Choroid plexus epithelial cell (primary cell): ENCODE measurements around the gene HOXB1.

ENCODE experiments used
- DNase-seq: peaks from one replicate; pipeline ENCODE4 v3.0.0-alpha.2; 2010; ENCODE audit warnings: low read depth
- H3K4me3 ChIP-seq: 2 replicates; pipeline ENCODE4 v1.5.1; 2011; ENCODE audit warnings: low read depth, mild to moderate bottlenecking, control low read depth, low read length, moderate library complexity
- TF ChIP-seq, protein P1 (sequence below): conservative IDR thresholded peaks from 2 replicates; pipeline ENCODE4 v1.5.1; 2011; ENCODE audit warnings: low read depth, mild to moderate bottlenecking, control low read depth, inconsistent platforms, low read length, moderate library complexity

HOXB1 gene

DNA sequence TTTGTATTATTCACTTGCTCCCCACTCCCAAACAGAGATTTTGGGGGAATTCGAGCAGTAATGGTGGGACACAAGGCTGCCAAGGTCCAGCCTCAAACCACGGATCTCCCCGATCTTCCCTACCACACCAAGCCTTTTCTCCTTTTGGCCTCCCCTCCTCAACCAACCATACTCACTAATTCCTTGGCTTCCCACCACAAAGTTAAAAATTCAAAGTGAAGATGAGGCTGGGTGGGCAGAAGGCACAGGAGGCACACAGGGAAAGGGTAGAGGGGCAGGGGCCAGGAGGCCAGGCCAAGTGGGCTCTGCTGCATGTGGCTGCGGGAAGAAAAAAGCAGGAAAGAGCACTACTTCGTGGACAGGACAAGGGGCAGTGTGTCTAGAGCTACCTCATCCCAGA lies 32.1 kb upstream of the HOXB1 start:
- TF ChIP-seq, protein P1, sequence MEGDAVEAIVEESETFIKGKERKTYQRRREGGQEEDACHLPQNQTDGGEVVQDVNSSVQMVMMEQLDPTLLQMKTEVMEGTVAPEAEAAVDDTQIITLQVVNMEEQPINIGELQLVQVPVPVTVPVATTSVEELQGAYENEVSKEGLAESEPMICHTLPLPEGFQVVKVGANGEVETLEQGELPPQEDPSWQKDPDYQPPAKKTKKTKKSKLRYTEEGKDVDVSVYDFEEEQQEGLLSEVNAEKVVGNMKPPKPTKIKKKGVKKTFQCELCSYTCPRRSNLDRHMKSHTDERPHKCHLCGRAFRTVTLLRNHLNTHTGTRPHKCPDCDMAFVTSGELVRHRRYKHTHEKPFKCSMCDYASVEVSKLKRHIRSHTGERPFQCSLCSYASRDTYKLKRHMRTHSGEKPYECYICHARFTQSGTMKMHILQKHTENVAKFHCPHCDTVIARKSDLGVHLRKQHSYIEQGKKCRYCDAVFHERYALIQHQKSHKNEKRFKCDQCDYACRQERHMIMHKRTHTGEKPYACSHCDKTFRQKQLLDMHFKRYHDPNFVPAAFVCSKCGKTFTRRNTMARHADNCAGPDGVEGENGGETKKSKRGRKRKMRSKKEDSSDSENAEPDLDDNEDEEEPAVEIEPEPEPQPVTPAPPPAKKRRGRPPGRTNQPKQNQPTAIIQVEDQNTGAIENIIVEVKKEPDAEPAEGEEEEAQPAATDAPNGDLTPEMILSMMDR: no peak
- no peak overlapping the region for H3K4me3 ChIP-seq
- no peak for DNase-seq

DNA sequence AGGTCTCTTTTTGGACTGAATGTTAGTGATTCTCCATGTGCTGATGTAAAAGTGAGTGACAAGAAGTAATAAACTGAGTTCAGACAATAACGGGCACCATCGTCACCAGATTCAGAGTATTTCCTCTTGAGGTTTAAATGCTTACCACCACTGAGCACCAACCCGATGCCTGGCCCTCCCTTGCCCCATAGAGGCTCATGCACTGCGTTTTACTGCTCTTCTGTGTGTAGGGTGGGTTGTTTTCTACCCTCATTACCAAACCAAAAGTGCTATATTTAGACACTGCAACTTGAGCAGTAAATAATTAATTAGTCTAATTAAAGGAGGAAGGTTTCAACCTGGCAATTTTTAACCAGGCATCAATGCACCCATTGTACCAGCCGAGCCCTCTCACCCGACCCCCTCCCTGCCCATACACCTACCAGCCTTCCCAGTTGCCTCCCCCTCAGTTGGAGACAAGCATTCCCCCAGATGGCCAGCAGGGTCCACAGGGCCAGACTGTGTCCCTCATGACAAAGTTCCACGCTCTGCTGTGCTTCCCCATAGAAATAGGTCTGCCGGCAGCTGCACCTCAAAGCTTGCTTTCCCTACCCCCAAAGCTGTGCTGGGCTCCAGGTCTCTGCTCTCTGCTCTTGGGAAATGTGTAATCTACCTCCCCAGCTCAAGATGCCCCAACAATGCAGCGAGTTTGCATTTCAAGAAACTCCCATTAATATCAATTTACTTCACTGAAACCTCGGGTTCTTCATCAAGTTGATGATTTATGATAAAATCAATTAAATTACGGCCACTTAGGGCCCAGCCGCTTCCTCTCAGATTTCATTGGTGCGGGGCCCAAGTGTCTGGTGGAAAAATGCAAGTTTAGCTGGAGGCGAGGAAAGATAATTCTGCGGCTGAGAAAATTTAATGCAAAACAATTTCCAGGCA lies 31.3 kb upstream of the HOXB1 start:
- no peak overlapping the region for H3K4me3 ChIP-seq
- TF ChIP-seq, protein P1: no peak
- no peak for DNase-seq

DNA sequence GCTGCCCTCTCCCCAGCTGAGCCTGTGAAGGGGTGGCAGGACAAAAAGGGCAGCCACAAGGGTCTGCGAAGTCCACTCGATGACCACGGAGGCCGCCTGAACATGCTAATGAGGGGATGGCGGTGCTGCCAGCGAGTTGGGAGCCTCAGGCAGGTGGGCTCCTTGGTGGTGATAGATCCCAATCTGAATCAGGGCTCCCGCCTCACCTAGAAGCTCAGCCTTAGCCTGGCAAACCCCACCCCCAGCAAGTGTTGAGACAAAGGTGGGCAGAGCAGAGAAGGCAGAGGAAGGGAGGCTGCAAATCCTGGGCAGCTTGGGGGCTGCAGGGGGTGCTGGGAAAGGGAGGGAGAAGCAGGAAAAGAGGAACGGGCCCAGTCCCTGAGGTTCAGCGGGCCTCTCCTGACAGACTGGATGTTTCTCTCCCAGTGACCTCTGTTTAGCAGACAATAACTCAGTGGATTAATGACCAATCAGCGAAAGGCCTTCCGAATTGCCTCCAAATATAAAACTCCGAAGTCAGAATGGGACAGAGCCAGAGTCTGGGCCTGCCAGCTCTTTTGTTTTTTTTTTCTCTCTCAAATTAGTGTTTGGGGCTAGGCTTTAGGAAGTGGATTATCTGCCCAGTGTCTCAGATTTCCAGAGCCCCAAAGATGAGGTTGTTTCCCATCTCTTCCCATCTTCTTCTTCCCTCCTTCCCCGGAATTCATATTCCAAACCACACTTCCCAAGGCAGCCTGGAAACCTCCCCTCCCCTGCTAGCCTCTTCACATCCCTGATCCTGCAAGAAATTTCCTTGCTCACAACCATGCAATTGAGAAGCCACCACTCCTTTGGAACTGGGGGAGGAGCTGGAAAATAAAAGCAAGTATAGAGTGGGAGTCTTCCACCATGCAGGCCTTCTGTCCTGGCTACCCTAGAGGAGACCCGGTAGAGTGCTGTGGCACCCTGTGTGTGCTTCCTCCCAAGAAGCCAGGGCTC lies 29.3 kb upstream of the HOXB1 start:
- DNase-seq: no peak
- TF ChIP-seq, protein P1: no peak
- H3K4me3 ChIP-seq: no peak overlapping the region

DNA sequence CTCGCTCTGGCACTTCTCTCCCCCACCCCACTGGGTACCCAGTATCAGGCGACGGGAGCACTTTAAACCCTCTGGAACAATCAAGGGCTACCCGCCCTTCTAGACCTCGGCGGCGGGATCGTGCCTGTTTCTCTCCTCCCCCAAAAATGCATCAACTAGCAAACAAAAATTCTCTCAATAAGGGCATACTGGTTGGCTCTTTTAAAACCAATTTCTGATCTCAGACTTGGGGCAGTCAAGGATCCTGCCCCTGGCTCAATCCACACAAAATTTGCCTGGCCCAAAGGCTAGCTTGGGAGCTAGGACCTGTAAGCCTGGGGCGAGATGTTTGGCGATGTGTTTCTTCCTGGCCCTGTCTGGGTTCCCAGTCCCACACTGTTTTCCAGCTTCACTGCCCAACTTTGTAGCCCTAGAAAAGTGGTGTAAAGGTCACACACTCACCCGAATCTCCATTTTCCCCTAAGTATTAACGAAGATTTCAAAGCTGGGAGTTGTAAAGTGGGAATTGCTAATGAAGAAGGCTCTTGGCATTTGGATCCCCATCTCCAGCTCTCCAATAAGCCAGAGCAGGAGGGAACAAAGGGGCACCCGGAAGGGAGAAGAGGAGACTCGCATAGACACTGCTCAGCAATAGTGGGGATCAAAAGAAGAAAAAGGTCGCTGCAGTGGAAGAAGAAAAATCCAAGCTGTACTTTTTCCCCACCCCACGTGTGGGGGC lies 28.5 kb upstream of the HOXB1 start:
- H3K4me3 ChIP-seq: no peak overlapping the region
- no peak for DNase-seq
- TF ChIP-seq, protein P1: no peak

DNA sequence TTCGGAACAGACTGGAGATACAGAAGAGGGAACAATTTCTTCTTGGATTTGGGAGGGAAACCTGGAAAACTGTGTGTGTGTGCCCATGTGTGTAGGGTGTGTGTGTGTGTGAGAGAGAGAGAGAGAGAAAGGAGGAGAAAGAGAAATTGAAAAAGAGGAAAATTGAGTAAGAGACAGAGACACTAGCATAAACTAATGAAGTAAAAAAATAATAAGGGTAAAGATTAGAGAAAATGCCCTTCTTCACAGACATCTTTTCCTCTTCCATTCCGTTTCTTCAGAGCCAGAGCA lies 28.0 kb upstream of the HOXB1 start:
- no peak for DNase-seq
- TF ChIP-seq, protein P1: no peak
- H3K4me3 ChIP-seq: no peak overlapping the region

DNA sequence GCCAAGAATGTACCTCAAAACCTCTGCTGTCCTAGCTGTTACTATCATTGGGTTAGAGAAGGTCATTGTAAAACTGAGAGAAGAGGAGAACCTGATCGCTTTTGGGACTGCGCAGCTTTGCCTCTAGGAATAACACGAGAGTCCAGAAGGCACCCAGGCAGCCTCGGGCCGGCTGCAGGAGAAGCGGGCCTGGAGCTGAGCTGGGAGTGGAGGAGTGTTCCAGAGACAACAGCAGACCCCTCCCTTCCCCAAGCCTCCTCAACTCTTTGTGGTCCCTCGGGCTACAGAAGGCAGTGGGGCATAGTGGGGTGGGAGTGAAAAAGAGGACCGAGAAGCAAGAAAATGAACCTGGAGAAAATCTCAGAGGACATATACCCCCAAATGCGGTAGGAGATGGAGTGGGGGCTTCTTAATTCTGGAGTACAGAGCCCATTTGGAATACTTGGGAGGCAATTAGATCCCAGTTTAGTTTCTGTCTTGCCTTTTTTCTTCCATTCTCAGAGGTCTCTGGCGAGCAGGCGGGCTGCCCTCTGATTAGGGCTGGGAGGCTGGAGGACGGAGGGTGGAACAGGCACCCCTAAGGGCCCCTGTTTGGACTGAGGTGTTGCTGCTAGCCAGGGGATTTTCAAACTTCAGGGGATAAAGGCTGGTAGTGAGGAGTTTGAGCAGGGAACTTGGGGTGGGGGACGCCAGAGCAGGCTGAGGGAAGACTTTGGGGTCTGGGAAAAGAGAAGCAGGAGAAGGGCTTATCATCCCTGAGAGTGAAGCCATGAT lies 27.4 kb upstream of the HOXB1 start:
- TF ChIP-seq, protein P1: no peak
- no peak overlapping the region for H3K4me3 ChIP-seq
- DNase-seq: no peak
